ENCODE data around the gene BPIFB6.

Gene BPIFB6

DNA sequence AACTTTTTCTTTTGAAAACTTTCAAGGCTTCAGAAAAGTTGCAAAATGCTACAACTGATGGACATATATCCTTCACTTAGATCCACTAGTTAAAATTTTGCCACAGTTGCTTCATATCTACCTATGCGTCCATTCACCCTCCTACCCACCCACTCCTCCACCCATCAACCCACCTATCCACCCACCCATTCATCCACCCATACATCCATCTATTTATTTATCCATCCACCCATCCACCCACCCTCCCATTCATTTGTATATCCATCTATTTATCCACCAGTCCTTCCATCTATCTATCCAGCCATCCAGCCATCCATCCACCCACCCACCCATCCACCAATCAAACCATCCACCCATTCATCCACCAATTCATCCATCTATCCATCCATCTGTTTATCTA is 61.6 kb downstream of the BPIFB6 start:
- DNase-seq: no peak

DNA sequence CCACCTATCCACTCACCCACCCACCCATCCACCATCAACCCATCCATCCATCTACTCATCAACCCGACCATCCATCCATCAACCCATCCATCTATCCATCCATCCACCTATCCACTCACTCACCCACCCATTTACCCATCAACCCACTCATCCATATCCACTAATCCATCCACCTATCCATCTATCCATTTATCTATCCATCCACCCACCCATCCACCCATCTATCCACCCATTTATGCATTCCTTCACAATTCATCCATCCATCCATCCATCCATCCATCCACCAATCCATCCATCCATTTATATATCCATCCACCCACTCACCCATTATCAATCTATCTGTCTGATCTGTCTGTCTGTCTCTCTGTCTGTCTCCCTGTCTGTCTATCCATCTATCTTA is 62.1 kb downstream of the BPIFB6 start:
- no peak for DNase-seq

All from activated CD4-positive, alpha-beta T cell treated with anti-CD3 and anti-CD28 coated beads for 4 hours (primary cell).